K562 (cell line): ENCODE measurements around the gene ATP6V1G2. TPM values are rescaled to one million over a fixed set of nuclear protein-coding genes. Genes with fewer than 3 reads are reported as not detected.
A peak's percentile ranks its signal among the peaks of the same experiment; 100 is the strongest.

Experiments
- ARHGAP35 ChIP-seq: fragments of 450-650 bp; IDR thresholded peaks from 2 replicates; pipeline ENCODE4 v1.6.1; 2018; ENCODE audit not compliant: partially characterized antibody
- BCL6 ChIP-seq: fragments of 250-450 bp; sonication (Bioruptor Pico); IDR thresholded peaks from 2 replicates; pipeline ENCODE4 v1.4.0; 2020
- BDP1 ChIP-seq: IDR thresholded peaks from 3 replicates; pipeline ENCODE4 v1.6.1; 2011; ENCODE audit not compliant: insufficient read length, insufficient read depth
- ETS2 ChIP-seq: IDR thresholded peaks from 2 replicates; pipeline ENCODE4 v1.6.1; 2016; ENCODE audit warnings: borderline replicate concordance, missing genetic modification characterization, mild to moderate bottlenecking, moderate library complexity, missing compliant biosample characterization; ENCODE audit not compliant: poor library complexity, severe bottlenecking
- HIVEP1 ChIP-seq: fragments of 250-450 bp; sonication (Bioruptor Pico); IDR thresholded peaks from 2 replicates; pipeline ENCODE4 v1.4.0; 2020; ENCODE audit warnings: mild to moderate bottlenecking
- NFATC3 ChIP-seq: fragments of 450-650 bp; IDR thresholded peaks from 2 replicates; pipeline ENCODE4 v1.6.1; 2017; ENCODE audit warnings: mild to moderate bottlenecking
- NFRKB ChIP-seq: fragments of 450-650 bp; IDR thresholded peaks from 2 replicates; pipeline ENCODE4 v1.6.1; 2016; ENCODE audit warnings: low read depth
- NR1H2 ChIP-seq: sonication (generic); formaldehyde crosslinking; IDR thresholded peaks from 2 replicates; pipeline ENCODE4 v1.4.0; 2020; ENCODE audit warnings: mild to moderate bottlenecking, missing genetic modification reagents
- PATZ1 ChIP-seq: fragments of 250-450 bp; sonication (Bioruptor Pico); IDR thresholded peaks from 2 replicates; pipeline ENCODE4 v1.5.0; 2020; ENCODE audit warnings: mild to moderate bottlenecking, borderline replicate concordance
- PHB ChIP-seq: fragments of 250-450 bp; sonication (Bioruptor Pico); IDR thresholded peaks from 2 replicates; pipeline ENCODE4 v1.5.0; 2021
- PHB2 ChIP-seq: fragments of 450-650 bp; IDR thresholded peaks from 2 replicates; pipeline ENCODE4 v1.6.1; 2017; ENCODE audit warnings: low read depth
- POLR2AphosphoS2 ChIP-seq: IDR thresholded peaks from 2 replicates; pipeline ENCODE4 v1.6.1; 2012; ENCODE audit warnings: low read length, improper control_type of control experiment
- RBBP5 ChIP-seq: fragments of 200-600 bp; sonication (generic); IDR thresholded peaks from 2 replicates; pipeline ENCODE4 v1.6.1; 2012; ENCODE audit warnings: borderline replicate concordance, mild to moderate bottlenecking, low read length, control low read depth, inconsistent platforms; ENCODE audit not compliant: insufficient read depth, poor library complexity, severe bottlenecking
- RBM14 ChIP-seq: fragments of 200-400 bp; formaldehyde crosslinking; IDR thresholded peaks from 2 replicates; pipeline ENCODE4 v1.6.1; 2018; ENCODE audit warnings: low read depth, mild to moderate bottlenecking, low read length, moderate library complexity, borderline replicate concordance; ENCODE audit not compliant: insufficient read depth
- RBM39 ChIP-seq: fragments of 200-400 bp; formaldehyde crosslinking; optimal IDR thresholded peaks from 2 replicates; pipeline ENCODE3; 2018; ENCODE audit warnings: low read depth, low read length
- SP2 ChIP-seq: IDR thresholded peaks from 2 replicates; pipeline ENCODE4 v1.6.1; 2011; ENCODE audit warnings: mild to moderate bottlenecking, low read depth, low read length, moderate library complexity; ENCODE audit not compliant: poor library complexity, severe bottlenecking; ENCODE audit errors: extremely low read depth
- STAG1 ChIP-seq: sonication (generic); formaldehyde crosslinking; IDR thresholded peaks from 2 replicates; pipeline ENCODE4 v1.5.0; 2020; ENCODE audit warnings: missing genetic modification reagents, borderline replicate concordance
- SUPT5H ChIP-seq: fragments of 450-650 bp; IDR thresholded peaks from 2 replicates; pipeline ENCODE4 v1.6.1; 2016
- TSHZ1 ChIP-seq: fragments of 250-450 bp; sonication (Bioruptor Pico); IDR thresholded peaks from 2 replicates; pipeline ENCODE4 v1.4.0; 2020; ENCODE audit warnings: mild to moderate bottlenecking, moderate library complexity
- WHSC1 ChIP-seq: IDR thresholded peaks from one replicate; pipeline ENCODE4 v1.6.1; 2012; ENCODE audit warnings: low read length, control low read depth, inconsistent platforms
- ZNF282 ChIP-seq: sonication (generic); formaldehyde crosslinking; IDR thresholded peaks from 2 replicates; pipeline ENCODE4 v1.8.1; 2023; ENCODE audit warnings: missing genetic modification reagents
- ZNF512 ChIP-seq: IDR thresholded peaks from 2 replicates; pipeline ENCODE4 v1.6.1; 2016; ENCODE audit warnings: missing genetic modification characterization, missing compliant biosample characterization
- polyA plus RNA-seq, 8 experiments: library from polyadenylated mRNA; depleted of rRNA in 4 of 8; stranded (reverse) in 5 of 8; unstranded in 3 of 8; fragments of >200 nt; fragmentation: Nextera tagmentation in 2 of 8; fragmentation: Illumina TruSeq in 1 of 8; extraction: Ambion mirVana in 2 of 8; extraction: Trizol in 1 of 8; gene quantifications; 2 replicates each; pipeline versions ENCODE4 v1.2.1 to v1.2.3, GENCODE V29; 2011 to 2014; ENCODE audit warnings: inconsistent platforms in 1 of 8, missing spikeins in 1 of 8
- total RNA-seq, 7 experiments: library from RNA; depleted of rRNA in 6 of 7; stranded (reverse); fragments of >200 nt in 6 of 7; fragmentation: Illumina TruSeq in 2 of 7; extraction: Trizol in 2 of 7; gene quantifications; 2 replicates each; pipeline versions ENCODE4 v1.2.1 to v1.2.3, GENCODE V29; 2011 to 2021; ENCODE audit warnings: low replicate concordance in 1 of 7

The ATP6V1G2 gene
- total and polyA plus RNA-seq, 9 of the 15 experiments (the other 6 are each of a cell fraction or from before 2014, with no cell fraction given): 0.14 to 1.5 (median 0.33) TPM

- TF ChIP-seq NFRKB: no peak
- TF ChIP-seq SUPT5H: no peak
- TF ChIP-seq PHB2: 0 out of 2 replicates have a peak, but pooled peaks have one; percentile 9
- TF ChIP-seq BDP1: no peak
- no peak for TF ChIP-seq PATZ1 (CRISPR knock-in tag)
- no peak for TF ChIP-seq ETS2 (tag)
- TF ChIP-seq BCL6 (CRISPR knock-in tag): no peak
- TF ChIP-seq SP2: no peak
- no peak for TF ChIP-seq NFATC3
- TF ChIP-seq ARHGAP35: no peak
- no peak for TF ChIP-seq RBBP5
- TF ChIP-seq NR1H2 (CRISPR knock-in tag): no peak
- no peak for TF ChIP-seq PHB (CRISPR knock-in tag)
- no peak for TF ChIP-seq TSHZ1
- no peak for TF ChIP-seq POLR2AphosphoS2
- TF ChIP-seq RBM39: no peak
- no peak for TF ChIP-seq RBM14
- no peak for TF ChIP-seq STAG1 (CRISPR knock-in tag)
- TF ChIP-seq ZNF512 (tag): peak; percentile 65; the same call in 1 of the 2 replicates
- TF ChIP-seq ZNF282 (CRISPR knock-in tag): no peak
- no peak for TF ChIP-seq HIVEP1 (CRISPR knock-in tag)
- TF ChIP-seq WHSC1: no peak
Measured at GRCh38 chr6:31540640-31541039, 5.8 kb downstream of the ATP6V1G2 start (continued).
